Cortex of kidney (tissue), 1 donor: ENCODE measurements around the gene EPHB2.

ENCODE experiments used
- DNase-seq: peaks from one replicate; lab custom pipeline; 2025; lab: John Stamatoyannopoulos, UW

Gene EPHB2

DNA sequence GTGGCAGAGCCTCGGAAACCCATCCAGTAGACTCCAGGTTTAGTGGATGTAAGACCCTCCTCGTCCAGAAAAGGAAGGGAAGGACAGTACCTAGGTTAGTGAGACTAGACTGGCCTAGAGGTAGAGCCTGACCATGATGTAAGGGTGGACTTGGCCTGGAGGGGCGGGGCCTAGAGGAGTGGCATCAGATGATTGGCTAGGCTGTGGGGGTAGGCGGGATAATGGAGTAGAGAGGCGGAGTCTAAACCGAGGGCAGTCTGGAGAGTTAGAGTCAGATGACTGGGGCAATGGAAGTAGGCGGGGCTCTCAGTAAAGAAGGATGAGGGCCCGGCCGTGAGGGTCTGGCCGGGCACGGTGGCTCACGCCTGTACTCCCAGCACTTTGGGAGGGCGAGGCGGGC lies 70.1 kb downstream of the EPHB2 start:
- no peak for DNase-seq

DNA sequence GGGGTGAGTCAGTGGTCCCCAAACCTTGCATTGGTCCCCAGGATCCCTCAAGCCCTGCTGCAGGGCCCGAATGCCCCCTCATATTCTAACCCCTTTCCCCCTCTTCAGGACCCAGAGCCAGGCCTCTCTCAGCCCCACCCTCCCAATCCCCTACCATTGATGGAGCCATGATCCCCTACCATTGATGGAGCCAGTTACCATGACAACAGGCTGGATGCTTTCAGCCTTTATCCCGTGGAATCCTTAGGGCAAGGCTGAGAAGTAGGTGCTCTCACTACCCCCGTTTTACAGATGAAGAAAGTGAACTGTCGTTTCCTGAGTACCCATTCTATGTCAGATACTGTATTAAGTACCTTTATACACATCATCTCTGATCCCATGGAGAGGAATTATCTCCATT lies 70.8 kb downstream of the EPHB2 start:
- DNase-seq = no peak

DNA sequence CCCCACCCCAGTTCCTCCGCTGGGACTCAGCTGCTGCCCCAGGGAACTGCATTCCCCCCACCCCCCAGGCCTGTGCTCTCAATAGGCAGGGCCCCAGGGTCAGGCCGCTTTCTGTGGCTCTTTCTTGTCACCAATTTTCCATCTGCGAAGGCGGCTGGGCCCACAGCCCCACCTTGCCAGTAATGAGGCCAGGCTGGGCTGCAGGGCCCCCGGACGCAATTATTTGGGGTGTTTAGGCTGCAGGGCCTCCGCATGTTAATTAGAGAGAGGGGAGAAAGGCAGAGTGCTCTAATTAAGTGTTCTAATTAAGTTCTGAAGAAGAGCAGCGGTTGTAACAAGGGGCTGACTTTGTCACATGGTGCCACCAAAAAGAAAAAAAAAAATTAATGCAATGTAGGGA lies 71.8 kb downstream of the EPHB2 start:
- DNase-seq = no peak

DNA sequence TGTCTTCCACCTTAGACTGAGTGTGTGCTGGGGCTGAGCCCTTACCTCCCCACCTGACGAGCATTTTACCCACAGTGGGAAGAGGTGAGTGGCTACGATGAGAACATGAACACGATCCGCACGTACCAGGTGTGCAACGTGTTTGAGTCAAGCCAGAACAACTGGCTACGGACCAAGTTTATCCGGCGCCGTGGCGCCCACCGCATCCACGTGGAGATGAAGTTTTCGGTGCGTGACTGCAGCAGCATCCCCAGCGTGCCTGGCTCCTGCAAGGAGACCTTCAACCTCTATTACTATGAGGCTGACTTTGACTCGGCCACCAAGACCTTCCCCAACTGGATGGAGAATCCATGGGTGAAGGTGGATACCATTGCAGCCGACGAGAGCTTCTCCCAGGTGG lies 73.7 kb downstream of the EPHB2 start:
- no peak for DNase-seq

DNA sequence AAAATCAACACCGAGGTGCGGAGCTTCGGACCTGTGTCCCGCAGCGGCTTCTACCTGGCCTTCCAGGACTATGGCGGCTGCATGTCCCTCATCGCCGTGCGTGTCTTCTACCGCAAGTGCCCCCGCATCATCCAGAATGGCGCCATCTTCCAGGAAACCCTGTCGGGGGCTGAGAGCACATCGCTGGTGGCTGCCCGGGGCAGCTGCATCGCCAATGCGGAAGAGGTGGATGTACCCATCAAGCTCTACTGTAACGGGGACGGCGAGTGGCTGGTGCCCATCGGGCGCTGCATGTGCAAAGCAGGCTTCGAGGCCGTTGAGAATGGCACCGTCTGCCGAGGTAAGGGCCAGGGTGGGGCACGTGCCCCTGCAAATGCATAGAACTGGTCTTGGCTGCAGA lies 74.1 kb downstream of the EPHB2 start:
- DNase-seq = no peak

DNA sequence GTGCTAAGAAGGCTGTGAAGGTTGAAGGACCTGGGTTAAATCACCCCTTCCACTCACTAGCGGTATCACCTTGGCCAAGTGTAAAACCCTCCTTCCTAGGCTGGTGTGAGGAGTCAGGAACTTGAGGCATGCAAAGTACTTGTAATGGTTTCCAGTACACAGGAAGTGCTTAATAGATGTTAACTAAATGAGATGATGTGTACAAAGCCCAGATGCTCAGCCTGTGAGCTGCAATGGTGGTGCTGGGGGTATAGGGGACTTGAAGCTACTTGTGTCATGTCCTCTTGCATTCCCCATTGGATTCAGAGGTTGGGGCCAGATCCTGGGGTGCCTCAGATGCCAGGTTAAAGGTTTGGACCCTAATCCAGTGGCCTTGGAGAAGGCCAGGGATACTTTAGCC lies 75.5 kb downstream of the EPHB2 start:
- no peak for DNase-seq

DNA sequence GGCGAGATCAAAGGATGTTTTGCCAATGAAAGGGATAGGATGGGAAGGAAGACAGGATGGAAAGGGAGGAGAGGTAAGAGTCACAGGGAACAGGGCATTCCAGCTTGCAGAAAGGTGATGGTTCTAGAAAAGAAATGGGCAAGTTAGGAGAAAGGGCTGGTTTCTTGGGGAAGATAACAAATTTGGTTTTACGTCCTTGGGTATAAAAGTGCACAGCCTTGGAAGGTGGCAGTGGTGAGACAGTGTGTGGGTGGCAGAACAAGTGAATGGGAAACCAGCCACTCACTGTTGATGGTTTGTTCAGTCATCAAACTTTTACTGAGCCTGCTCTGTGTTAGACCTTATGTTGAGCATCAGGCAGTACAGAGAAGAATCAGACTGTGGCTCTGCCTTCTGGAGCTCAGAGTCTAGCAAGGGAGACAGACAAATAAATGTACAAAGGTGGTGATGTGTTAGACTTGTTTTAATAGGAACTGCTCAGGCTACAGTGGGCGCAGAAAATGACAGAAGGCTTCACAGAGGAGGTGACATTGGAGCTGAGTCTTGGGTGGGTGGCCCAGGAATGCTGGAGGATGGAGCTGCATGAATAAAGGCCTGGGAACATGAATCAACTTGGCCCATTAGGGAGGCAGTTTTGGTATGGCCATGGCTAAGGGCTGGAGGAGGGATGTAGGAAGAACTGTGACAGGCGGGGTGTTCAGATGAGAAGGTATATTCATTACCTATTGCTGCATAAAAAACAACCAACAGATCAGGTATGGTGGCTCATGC lies 76.3 kb downstream of the EPHB2 start:
- no peak for DNase-seq

DNA sequence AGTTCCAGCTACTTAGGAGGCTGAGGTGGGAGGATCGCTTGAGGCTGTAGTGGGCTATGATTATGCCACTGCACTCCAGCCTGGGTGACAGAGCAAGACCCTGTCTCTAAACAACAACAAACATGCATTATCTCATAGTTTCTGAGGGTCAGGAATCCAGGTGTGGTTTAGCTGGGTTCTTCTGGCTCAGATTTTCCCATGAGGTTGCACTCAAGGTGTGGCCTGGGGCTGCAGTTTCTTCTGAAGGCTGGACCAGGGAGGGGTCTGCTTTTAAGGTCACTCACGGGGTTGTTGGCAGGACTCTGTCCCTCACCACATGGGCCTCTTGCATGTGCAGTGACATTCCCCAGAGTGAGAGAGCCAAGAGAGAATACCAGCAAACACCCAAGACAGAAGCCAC lies 77.0 kb downstream of the EPHB2 start:
- no peak for DNase-seq

DNA sequence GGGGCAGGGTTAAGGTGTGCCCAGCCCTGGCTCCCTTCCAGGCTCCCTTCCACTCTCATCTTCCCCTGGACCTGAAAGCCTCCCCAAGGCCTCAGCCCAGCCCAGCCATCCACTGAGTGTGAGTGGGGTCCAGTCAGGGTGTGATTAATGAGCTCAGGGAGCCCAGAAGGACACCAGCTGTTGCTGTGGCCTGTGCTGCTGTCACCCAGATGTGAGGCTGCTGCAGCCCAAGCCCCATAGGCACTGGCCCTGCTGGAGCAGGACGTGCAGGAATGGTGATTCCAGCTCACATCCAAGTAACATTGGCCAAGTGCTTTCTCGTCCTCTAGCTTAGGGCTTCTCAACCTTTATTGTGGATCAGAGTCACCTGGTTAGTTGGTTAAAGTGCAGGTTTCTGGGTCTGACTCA lies 77.6 kb downstream of the EPHB2 start:
- no peak for DNase-seq

DNA sequence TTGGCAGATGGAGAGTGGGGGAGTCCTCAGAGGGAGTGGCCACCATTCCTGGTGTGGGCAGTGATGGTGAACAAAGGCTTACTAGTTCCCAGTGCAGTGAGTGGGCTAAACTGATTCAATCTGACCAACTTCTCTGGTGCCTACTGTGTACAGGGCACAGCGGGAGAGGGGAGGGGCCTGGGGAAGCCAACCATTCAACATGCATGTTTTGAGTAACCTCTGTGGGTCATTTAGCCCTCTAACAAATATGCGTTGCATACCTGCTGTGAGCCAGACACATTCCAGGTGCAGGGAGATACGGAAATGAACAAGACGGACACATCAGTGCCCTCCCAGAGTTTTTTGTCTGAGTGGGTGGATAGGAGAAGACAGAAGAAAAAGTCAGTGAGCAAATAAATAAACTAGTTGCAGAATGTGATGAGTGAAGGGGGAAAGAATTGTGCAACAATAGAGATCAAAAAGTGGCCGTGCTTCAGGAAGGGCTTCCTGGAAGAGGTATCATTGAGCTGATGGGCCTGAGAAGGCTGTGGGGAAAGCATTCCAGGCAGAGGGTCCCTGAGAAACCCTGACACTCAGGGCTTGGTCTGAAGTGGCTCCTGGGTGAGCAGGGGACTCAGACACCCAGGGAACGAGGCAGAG lies 78.8 kb downstream of the EPHB2 start:
- no peak for DNase-seq

DNA sequence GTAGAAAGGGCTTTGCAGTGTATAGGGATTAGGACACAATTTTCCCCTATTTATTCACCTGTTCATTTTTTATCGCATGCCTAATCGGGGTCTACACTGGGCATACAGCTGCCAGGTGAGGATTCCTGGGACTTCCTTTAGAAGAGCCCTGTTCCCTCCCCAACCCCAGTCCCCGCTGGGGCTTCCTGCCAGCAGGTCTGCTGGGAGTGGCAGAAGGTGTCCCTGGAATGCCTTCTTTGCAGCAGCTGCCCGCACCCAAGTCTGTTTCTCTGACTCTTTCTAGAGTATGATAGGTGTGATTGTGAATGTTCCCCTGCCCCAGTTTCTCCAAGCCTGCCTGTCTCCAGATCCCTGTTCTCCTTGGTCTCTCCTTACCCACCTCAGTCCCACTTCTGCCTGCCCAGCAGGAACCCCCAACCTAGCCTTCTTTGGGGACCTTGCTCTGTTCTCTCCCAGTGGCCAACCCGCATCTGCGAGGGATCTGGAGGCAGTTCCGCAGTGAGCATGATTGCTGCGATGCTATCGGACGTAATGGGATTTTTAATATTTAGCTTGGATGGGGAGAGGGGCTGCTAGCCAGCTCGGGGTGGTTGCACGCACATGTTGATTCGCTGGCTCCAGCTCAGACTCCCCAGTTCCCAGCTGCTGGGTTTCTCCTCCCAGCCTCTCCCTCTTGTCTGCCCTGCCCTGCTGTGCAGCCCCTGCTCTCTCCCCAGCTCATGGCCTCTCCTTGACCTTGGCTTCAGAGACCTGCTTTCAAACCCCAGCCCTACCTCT lies 79.8 kb downstream of the EPHB2 start:
- no peak for DNase-seq

DNA sequence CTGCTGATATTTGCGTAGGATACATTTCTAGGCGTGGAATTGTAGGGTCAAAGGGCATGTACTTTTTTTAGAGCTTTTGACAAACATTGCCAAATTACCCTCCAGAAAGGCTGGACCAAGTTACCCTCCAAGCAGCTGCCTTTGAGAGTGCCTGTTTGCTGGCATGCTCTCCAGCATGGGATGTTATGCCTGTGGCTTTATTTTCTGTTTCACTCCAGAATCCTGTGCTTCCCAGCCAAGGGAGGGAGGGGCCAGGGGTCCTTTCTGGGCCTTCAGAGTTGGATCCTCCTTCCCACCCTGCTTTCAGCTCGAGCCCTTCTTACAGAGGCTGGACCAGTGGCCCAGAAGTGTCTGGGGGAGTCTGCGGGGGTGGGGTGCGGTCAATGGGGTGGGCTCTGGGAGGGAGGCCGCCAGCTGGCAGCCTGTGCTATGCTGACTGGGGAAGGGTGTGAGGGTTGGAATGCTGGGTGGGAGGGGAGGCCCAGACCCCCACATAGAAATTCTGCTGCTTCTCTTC lies 81.2 kb downstream of the EPHB2 start:
- no peak for DNase-seq

DNA sequence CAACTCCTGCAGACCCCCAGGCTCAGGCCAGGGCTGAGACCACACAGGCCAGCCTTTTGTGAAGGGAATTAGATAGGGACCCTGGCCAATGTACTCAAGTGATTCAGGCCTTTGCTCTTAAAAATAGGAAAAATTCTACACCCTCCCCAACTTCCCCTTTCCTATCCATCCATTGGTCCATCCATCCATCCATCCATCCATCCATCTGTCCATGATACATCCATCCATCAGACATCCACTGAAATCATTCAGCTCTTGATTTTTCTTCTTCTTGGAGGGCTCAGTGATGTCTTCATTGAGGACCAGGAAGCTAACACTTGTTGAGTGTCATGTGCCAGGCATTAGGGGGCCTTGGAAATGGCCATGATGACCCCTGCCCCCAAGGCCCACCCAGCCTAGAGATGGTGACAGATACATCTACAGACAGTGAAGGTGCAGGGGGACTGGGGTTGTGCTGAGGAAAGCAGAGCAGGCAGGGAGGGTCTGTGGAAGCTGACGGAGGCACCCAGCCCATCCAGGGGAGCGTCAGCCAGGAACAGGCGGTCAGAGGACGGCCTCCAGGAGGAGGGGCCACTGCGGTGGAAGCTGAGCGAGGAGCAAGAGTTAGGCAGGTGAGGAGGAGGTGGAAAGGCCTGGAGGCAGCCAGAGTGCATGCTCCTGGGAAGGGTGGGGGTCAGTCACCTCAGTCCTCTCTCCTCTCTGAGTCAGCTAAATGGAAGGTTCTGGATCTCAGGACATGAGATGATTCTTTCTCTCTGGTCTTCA lies 81.9 kb downstream of the EPHB2 start:
- DNase-seq = no peak

DNA sequence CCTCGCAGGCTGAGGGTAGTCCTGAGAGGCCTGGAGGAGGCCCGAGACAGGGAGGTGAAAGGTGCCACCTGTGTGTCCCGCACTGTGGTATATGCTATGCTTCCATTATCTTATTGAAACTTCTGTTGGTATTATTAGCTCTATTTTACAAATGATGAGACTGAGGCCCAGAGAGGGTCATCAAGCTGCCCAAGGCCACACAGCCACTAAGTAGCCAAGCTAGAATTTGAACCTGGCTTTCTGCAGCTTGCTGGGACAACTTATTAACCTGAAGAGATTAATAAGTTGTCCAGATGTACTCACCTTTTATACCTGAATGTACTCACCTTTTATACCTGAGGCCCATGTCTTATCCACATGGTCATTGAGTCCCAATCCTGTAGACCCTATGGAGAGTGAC lies 83.0 kb downstream of the EPHB2 start:
- no peak for DNase-seq

DNA sequence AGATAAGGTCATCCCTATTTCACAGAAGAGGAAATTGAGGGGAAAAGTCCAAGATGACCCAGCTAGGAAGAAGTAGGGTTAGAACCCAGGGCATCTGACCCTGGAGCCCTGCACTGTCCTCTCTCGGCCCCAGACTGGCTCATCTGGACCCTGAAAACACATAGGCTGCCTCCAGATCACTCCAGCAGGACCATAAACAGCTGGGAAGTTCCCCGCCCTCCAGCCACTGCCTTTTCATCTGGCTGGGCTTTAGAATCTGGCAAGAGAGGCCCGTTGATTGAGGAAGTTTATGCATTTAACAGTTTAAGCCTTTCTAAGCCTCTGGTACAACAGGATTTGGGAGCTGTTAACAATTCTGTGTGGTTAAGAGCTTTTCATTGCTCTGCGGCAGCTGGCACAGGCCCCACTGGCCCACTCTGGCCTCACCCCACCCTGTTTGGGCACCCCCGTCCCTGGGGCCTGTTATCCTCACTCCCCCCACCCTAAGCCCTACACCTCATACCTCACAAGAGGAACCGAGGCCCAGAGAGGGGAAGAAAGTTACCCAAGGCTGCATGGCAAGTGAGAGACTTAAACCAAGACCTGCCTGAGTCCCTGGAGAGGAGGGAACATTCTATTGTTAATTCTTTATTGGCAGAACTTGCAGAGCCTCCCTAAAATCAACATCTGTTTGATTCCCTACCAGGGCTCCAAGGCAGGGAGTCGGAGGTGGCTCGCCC lies 84.2 kb downstream of the EPHB2 start:
- DNase-seq = no peak

DNA sequence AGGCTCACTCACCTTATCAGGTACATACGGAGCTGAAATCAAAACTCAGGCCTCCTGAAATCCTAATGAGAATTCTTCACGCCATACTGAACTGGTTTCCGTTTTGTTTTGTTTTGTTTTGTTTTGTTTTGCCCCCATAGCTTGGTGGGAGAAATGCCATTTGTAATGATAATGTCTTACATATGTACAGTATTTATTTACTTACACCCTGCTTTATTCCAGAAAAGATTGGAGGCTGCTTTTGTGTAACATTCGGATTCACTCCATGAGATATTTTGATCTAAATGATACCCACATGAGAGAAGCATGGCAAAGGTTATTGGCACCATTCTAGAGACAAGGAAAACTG lies 84.7 kb downstream of the EPHB2 start:
- no peak for DNase-seq

DNA sequence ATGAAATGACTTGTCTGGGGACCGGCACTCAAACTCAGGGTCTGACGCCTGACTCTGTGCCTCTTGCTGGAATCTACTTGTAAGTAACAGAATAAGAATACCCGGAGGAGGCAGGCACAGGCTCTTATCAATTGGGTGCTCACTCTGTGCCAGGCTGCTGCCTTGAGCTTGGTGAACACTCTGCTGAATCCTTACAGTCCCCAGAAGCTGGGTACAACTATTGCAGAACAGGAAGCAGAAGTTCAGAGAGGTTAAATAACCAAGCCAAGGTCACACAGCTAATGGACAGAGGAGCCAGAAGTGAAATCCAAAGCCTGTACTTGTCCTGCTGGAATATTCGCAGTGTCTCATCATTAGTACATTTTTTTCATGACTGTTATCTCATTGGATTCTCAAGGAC lies 86.0 kb downstream of the EPHB2 start:
- no peak for DNase-seq

DNA sequence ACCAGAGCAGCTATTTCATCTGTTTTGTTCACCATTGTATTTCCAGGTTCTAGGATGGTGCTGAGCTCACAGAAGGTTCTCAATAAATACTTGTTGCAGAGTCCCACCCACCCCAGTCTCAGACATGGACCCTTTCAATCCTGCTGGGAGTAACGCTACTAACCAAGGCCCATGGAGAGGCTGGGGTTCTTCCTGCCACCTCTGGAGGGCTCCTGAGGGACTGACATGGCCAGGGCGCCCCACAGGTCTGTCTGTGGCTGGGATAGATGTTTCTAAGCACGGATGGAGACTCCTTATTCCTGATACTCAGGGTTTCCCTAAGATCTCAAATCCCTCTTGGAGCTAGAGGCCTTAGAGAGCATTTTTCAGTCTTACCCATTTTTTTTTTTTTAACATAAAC lies 87.4 kb downstream of the EPHB2 start:
- no peak for DNase-seq

DNA sequence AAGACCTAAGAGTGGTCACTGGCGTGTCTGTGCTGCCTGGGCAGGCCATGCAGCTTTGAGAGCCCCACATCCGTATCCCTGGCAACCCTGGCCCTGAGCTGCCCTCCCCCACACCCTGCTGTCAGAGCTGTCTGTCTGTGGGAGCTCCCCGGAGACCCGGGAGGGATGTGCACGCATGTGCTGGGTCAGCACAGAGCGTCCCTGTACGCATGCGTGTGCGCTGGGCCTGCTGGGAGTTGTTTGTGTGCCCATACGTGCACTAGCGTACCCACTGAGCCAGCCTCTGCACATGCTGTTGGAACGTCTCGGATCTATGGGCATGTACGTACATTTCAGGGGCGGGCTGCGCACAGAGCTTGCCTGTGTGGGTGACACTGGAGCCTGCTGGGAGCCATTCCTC lies 89.3 kb downstream of the EPHB2 start:
- DNase-seq = no peak

DNA sequence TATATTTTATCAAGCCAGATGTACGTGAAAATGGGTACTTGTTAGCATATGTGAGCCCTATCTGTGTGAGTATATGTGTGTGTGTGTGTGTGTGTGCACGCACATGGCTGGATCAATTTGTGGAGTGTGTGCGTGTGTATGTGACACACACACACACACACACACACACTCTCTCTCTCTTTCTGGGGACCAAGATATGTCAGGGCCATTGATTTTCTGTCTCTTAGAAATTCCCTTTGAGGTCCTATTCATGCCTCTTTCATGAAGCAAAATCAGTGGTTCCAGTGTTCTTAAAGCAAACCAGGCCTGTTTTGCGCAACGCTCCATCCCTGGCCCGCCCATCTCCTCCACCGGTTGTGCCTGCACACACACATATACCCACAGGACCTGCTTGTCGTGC lies 90.0 kb downstream of the EPHB2 start:
- DNase-seq = no peak

DNA sequence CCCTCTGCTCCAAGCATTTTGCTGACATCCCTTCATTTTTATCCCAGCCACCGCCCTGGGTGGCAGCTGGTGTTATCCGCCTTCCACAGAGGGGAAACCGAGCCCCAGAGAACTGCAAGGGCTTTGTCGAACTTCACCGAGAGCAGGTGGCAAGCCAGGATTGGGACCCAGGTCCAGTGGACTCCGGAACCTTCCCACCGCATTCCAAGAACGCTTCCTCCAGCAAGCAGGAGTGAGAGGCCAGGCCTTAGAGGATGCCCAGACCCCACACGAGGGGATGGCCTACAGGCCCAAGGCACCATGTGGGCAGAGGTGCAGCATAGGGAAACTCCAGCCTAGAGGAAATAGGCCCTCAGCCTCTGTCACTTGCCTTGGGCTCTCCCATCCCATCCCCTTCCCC lies 90.7 kb downstream of the EPHB2 start:
- DNase-seq = no peak

DNA sequence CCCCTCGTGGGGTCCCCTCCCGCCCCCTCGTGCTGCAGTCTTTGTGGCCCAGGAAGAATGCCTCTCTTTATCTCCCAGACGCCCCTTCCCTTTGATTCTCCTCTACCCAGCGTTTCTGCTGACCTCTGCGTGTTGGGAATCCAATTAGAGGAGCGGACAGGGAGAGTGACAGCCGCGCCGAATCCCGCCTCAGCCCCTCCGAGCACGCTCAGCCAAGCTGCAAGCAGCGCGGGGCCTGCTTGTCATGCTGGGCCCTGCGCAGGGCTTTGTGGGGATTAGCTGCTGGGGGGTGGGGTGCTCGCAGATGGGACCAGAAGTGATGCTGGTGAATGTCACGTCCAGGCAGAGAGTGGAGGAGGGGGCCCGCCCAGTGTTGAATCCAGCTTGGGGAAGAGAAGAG lies 91.1 kb downstream of the EPHB2 start:
- no peak for DNase-seq
